GM19397 (cell line): Measurements from ENCODE around the gene CDC27.
"Not testable (repeated sequence)": the region's sequence is repeated elsewhere in the genome, so short reads cannot be mapped to it uniquely, and the experiment has no call there.

Experiments used
- ATAC-seq: cut with Tn5 transposase; IDR thresholded peaks from one replicate; pipeline ENCODE4 v1.9.1; 2021; ENCODE audit warnings: mild to moderate bottlenecking, moderate library complexity; ENCODE audit not compliant: unreplicated experiment

CDC27 gene

GRCh38 chr17:47073629-47074028 lies 115.5 kb downstream of the CDC27 start:
- not testable (repeated sequence) for ATAC-seq

- ATAC-seq, result no peak
Observed at GRCh38 chr17:47072886-47073285, 116.2 kb downstream of the CDC27 start.

- ATAC-seq, result not testable (repeated sequence)
Observed at GRCh38 chr17:47071171-47071570, 117.9 kb downstream of the CDC27 start.

- ATAC-seq, result not testable (repeated sequence)
Observed at GRCh38 chr17:47070266-47070665, 118.8 kb downstream of the CDC27 start.
